SU-DHL-6 (cell line): ENCODE measurements around the gene TIPARP.

Experiments
- H2AFZ ChIP-seq: fragments of 200-600 bp; sonication (generic); 2 replicates; pipeline ENCODE4 v1.6.1; 2014; ENCODE audit warnings: low read depth, mild to moderate bottlenecking, moderate library complexity, mixed read lengths, antibody characterized with exemption, low read length; ENCODE audit not compliant: severe bottlenecking
- H3F3A ChIP-seq: fragments of 200-600 bp; shearing (Covaris generic); 2 replicates; pipeline ENCODE4 v1.6.0; 2016; ENCODE audit warnings: antibody characterized with exemption, mild to moderate bottlenecking; ENCODE audit not compliant: insufficient read depth
- H3K27ac ChIP-seq: fragments of 200-600 bp; sonication (generic); 2 replicates; pipeline ENCODE4 v1.5.1; 2016; ENCODE audit warnings: low read depth, mild to moderate bottlenecking, low read length, moderate library complexity, mixed read lengths
- H3K27me3 ChIP-seq: fragments of 200-600 bp; sonication (generic), shearing (Covaris generic); 2 replicates; pipeline ENCODE4 v1.6.0; 2014; ENCODE audit warnings: mild to moderate bottlenecking, low read length
- H3K36me3 ChIP-seq: fragments of 200-600 bp; sonication (generic); 2 replicates; pipeline ENCODE4 v1.6.1; 2014; ENCODE audit warnings: mild to moderate bottlenecking, low read length, mixed read lengths
- H3K4me2 ChIP-seq: fragments of 300-600, 200-600 bp; shearing (Covaris generic), sonication (generic); 2 replicates; pipeline ENCODE4 v1.6.0; 2014; ENCODE audit warnings: low read length, low read depth, mild to moderate bottlenecking; ENCODE audit not compliant: poor library complexity, severe bottlenecking
- H3K4me3 ChIP-seq: fragments of 200-600 bp; sonication (generic); 2 replicates; pipeline ENCODE4 v1.5.1; 2014; ENCODE audit warnings: antibody characterized with exemption, low read length, mild to moderate bottlenecking, mixed read lengths; ENCODE audit not compliant: insufficient read depth, poor library complexity, severe bottlenecking
- H3K79me2 ChIP-seq: fragments of 200-600 bp; sonication (generic); 2 replicates; pipeline ENCODE4 v1.6.1; 2014; ENCODE audit warnings: mild to moderate bottlenecking, low read length, moderate library complexity; ENCODE audit not compliant: insufficient read depth
- H3K9ac ChIP-seq: fragments of 200-600 bp; sonication (generic); 2 replicates; pipeline ENCODE4 v1.7.0; 2014; ENCODE audit warnings: mild to moderate bottlenecking, low read length
- H3K9me2 ChIP-seq: fragments of 200-600 bp; sonication (generic); replicated peaks from 2 replicates; pipeline ENCODE4 v1.6.1; 2014; ENCODE audit warnings: low read length; ENCODE audit not compliant: insufficient read depth
- H3K9me3 ChIP-seq: fragments of 200-600 bp; sonication (generic); 2 replicates; pipeline ENCODE4 v1.6.1; 2014; ENCODE audit warnings: low read length, mixed read lengths; ENCODE audit not compliant: insufficient read depth
- H4K20me1 ChIP-seq: fragments of 200-600 bp; sonication (generic); 2 replicates; pipeline ENCODE4 v1.6.1; 2014; ENCODE audit warnings: low read depth, mild to moderate bottlenecking, antibody characterized with exemption, low read length, moderate library complexity, mixed read lengths
- CTCF ChIP-seq: fragments of 200-600 bp; sonication (generic); IDR thresholded peaks from one replicate; pipeline ENCODE4 v1.5.1; 2017; ENCODE audit warnings: antibody characterized with exemption, mild to moderate bottlenecking, low read length, moderate library complexity; ENCODE audit not compliant: insufficient read depth, poor library complexity, severe bottlenecking
- EZH2phosphoT487 ChIP-seq: fragments of 200-600 bp; sonication (generic), shearing (Covaris generic); conservative IDR thresholded peaks from 2 replicates; pipeline ENCODE4 v1.6.1; 2018; ENCODE audit warnings: mild to moderate bottlenecking, antibody characterized with exemption, low read length, moderate library complexity, mixed read lengths

Gene TIPARP

GRCh38 chr3:156687023-156687422 lies 12.6 kb downstream of the TIPARP start:
- Histone ChIP-seq H3K4me3 (no peak overlapping the region), H4K20me1 (peaks cover 92% of the 10 kb centered on the region), H3K79me2 (peaks cover 100% of the 10 kb centered on the region), H3K36me3 (peaks cover 45% of the 10 kb centered on the region), H3K9me2 (no peaks in the 10 kb centered on the region), H3K9ac (no peak overlapping the region), H3K4me2 (no peak overlapping the region), H3K27ac (no peak overlapping the region), H3F3A (peaks cover 31% of the 10 kb centered on the region; the same call in 1 of the 2 replicates), H2AFZ (no peak overlapping the region), H3K27me3 (no peaks in the 10 kb centered on the region), H3K9me3 (no peaks in the 10 kb centered on the region)
- TF ChIP-seq EZH2phosphoT487 (no peak), CTCF (no peak)

GRCh38 chr3:156688632-156689452 lies 14.5 kb downstream of the TIPARP start:
- H3K4me2 ChIP-seq: no peak overlapping the region

GRCh38 chr3:156689608-156690007 lies 15.2 kb downstream of the TIPARP start:
- Histone ChIP-seq H3K4me2 (no peak overlapping the region), H3K9me2 (no peaks in the 10 kb centered on the region), H3K4me3 (no peak overlapping the region), H3F3A (peaks cover 20% of the 10 kb centered on the region; the same call in 1 of the 2 replicates), H4K20me1 (peaks cover 91% of the 10 kb centered on the region), H2AFZ (no peak overlapping the region), H3K36me3 (peaks cover 46% of the 10 kb centered on the region), H3K79me2 (peaks cover 100% of the 10 kb centered on the region), H3K27ac (no peak overlapping the region), H3K27me3 (no peaks in the 10 kb centered on the region), H3K9ac (no peak overlapping the region), H3K9me3 (no peaks in the 10 kb centered on the region)
- TF ChIP-seq CTCF: no peak
- TF ChIP-seq EZH2phosphoT487: no peak

More at GRCh38 chr3:156688632-156689452, 14.5 kb downstream of the TIPARP start:
- Histone ChIP-seq H3K36me3 (peaks cover 40% of the 10 kb centered on the region), H2AFZ (no peak overlapping the region), H3K9me2 (no peaks in the 10 kb centered on the region), H3K9me3 (no peaks in the 10 kb centered on the region), H3K79me2 (peaks cover 100% of the 10 kb centered on the region), H3K27me3 (no peaks in the 10 kb centered on the region), H3K4me3 (no peak overlapping the region), H3F3A (peaks cover 18% of the 10 kb centered on the region; the same call in 1 of the 2 replicates), H4K20me1 (peaks cover 90% of the 10 kb centered on the region), H3K9ac (no peak overlapping the region), H3K27ac (no peak overlapping the region)
- TF ChIP-seq CTCF (no peak), EZH2phosphoT487 (no peak)
